ENCODE results near the gene CECR2.

The CECR2 gene

GRCh38 chr22:17598318-17598717 lies 229.1 kb downstream of the CECR2 start (continued):
- TF ChIP-seq, protein P1, sequence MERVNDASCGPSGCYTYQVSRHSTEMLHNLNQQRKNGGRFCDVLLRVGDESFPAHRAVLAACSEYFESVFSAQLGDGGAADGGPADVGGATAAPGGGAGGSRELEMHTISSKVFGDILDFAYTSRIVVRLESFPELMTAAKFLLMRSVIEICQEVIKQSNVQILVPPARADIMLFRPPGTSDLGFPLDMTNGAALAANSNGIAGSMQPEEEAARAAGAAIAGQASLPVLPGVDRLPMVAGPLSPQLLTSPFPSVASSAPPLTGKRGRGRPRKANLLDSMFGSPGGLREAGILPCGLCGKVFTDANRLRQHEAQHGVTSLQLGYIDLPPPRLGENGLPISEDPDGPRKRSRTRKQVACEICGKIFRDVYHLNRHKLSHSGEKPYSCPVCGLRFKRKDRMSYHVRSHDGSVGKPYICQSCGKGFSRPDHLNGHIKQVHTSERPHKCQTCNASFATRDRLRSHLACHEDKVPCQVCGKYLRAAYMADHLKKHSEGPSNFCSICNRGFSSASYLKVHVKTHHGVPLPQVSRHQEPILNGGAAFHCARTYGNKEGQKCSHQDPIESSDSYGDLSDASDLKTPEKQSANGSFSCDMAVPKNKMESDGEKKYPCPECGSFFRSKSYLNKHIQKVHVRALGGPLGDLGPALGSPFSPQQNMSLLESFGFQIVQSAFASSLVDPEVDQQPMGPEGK (CRISPR knock-in tag; IDR thresholded peaks at IDR 0.05; ENCODE audit: borderline replicate concordance) = no peak

- ATAC-seq = no peak
- TF ChIP-seq ZC3H10 (CRISPR knock-in tag; IDR thresholded peaks at IDR 0.05) (no peak), GLIS3 (CRISPR knock-in tag; IDR thresholded peaks at IDR 0.05) (no peak), CSRNP3 (CRISPR knock-in tag; IDR thresholded peaks at IDR 0.05) (no peak), ISL1 (CRISPR knock-in tag; IDR thresholded peaks at IDR 0.05) (no peak), TSHZ2 (CRISPR knock-in tag; IDR thresholded peaks at IDR 0.05) (no peak), CSDC2 (CRISPR knock-in tag; IDR thresholded peaks at IDR 0.05) (no peak), RARB (CRISPR knock-in tag; IDR thresholded peaks at IDR 0.05) (no peak)
These were observed 231.8 kb downstream of the CECR2 start for GRCh38 chr22:17601031-17601430.

GRCh38 chr22:17603668-17604067 lies 234.4 kb downstream of the CECR2 start:
- ATAC-seq = no peak
- TF ChIP-seq ZC3H10 (CRISPR knock-in tag; IDR thresholded peaks at IDR 0.05) (no peak), CSDC2 (CRISPR knock-in tag; IDR thresholded peaks at IDR 0.05) (no peak), POU6F1 (CRISPR knock-in tag; IDR thresholded peaks at IDR 0.05; ENCODE audit: borderline replicate concordance, low read depth) (no peak), ZNF70 (CRISPR knock-in tag; IDR thresholded peaks at IDR 0.05) (no peak), ZNF8 (CRISPR knock-in tag; IDR thresholded peaks at IDR 0.05) (no peak), RARB (CRISPR knock-in tag; IDR thresholded peaks at IDR 0.05) (no peak), ESRRG (CRISPR knock-in tag; IDR thresholded peaks at IDR 0.05) (no peak), SNAI2 (CRISPR knock-in tag; IDR thresholded peaks at IDR 0.05) (no peak), OSR1 (CRISPR knock-in tag; IDR thresholded peaks at IDR 0.05) (no peak), ISL1 (CRISPR knock-in tag; IDR thresholded peaks at IDR 0.05) (no peak), ZNF565 (CRISPR knock-in tag; conservative IDR thresholded peaks at IDR 0.05; ENCODE audit: low read depth) (no peak), ZFP30 (CRISPR knock-in tag; IDR thresholded peaks at IDR 0.05) (no peak), TOX (CRISPR knock-in tag; IDR thresholded peaks at IDR 0.05; ENCODE audit: borderline replicate concordance) (no peak), GLIS3 (CRISPR knock-in tag; IDR thresholded peaks at IDR 0.05) (no peak), ZFP3 (CRISPR knock-in tag; IDR thresholded peaks at IDR 0.05) (no peak)
- TF ChIP-seq, protein P1 (CRISPR knock-in tag; IDR thresholded peaks at IDR 0.05; ENCODE audit: borderline replicate concordance) = no peak
- TF ChIP-seq, protein P2, sequence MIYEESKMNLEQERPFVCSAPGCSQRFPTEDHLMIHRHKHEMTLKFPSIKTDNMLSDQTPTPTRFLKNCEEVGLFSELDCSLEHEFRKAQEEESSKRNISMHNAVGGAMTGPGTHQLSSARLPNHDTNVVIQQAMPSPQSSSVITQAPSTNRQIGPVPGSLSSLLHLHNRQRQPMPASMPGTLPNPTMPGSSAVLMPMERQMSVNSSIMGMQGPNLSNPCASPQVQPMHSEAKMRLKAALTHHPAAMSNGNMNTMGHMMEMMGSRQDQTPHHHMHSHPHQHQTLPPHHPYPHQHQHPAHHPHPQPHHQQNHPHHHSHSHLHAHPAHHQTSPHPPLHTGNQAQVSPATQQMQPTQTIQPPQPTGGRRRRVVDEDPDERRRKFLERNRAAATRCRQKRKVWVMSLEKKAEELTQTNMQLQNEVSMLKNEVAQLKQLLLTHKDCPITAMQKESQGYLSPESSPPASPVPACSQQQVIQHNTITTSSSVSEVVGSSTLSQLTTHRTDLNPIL (CRISPR knock-in tag; IDR thresholded peaks at IDR 0.05; ENCODE audit: low read depth) = no peak

All from SK-N-SH treated with all-trans-retinoic acid at 6 μM for 48 hours (cell line).